H1 (cell line): ENCODE data around the gene TFPT. TPM values are rescaled to one million over a fixed set of nuclear protein-coding genes. Genes with fewer than 3 reads are reported as not detected.

Experiments used
- JUN ChIP-seq: IDR thresholded peaks from 2 replicates; pipeline ENCODE4 v1.6.1; 2011; ENCODE audit warnings: low read depth, mild to moderate bottlenecking, improper control_type of control experiment, low read length
- RNF2 ChIP-seq: fragments of 200-900, 300-1000 bp; sonication (generic); IDR thresholded peaks from 2 replicates; pipeline ENCODE4 v1.7.1; 2016; ENCODE audit warnings: borderline replicate concordance, low read depth, mild to moderate bottlenecking, antibody characterized with exemption, low read length; ENCODE audit not compliant: poor library complexity, severe bottlenecking; ENCODE audit errors: missing control alignments
- polyA plus RNA-seq, 7 experiments: library from polyadenylated mRNA; depleted of rRNA in 3 of 7; stranded (reverse) in 5 of 7; unstranded in 2 of 7; fragments of >200 nt in 5 of 7; fragments of 200-250 nt in 2 of 7; gene quantifications; 1 replicate in 5 of 7; 2 replicates in 1 of 7; 4 replicates in 1 of 7; pipeline versions ENCODE4 v1.2.1 to v1.2.3, GENCODE V29; 2011 to 2013; ENCODE audit warnings: missing spikeins in 2 of 7, mixed read lengths in 2 of 7
- total RNA-seq: library from RNA; stranded (reverse); fragmentation: NEBNext Ultra II Directional; extraction: Animal tissue kit (Norgen Biotek cat#: 25700); gene quantifications from 2 replicates; pipeline ENCODE4 v1.2.1, GENCODE V29; 2021

The TFPT gene
- total and polyA plus RNA-seq, 2 of the 8 experiments (the other 6 are each of a cell fraction or from before 2014, with no cell fraction given): 10.4 to 17.7 TPM

DNA sequence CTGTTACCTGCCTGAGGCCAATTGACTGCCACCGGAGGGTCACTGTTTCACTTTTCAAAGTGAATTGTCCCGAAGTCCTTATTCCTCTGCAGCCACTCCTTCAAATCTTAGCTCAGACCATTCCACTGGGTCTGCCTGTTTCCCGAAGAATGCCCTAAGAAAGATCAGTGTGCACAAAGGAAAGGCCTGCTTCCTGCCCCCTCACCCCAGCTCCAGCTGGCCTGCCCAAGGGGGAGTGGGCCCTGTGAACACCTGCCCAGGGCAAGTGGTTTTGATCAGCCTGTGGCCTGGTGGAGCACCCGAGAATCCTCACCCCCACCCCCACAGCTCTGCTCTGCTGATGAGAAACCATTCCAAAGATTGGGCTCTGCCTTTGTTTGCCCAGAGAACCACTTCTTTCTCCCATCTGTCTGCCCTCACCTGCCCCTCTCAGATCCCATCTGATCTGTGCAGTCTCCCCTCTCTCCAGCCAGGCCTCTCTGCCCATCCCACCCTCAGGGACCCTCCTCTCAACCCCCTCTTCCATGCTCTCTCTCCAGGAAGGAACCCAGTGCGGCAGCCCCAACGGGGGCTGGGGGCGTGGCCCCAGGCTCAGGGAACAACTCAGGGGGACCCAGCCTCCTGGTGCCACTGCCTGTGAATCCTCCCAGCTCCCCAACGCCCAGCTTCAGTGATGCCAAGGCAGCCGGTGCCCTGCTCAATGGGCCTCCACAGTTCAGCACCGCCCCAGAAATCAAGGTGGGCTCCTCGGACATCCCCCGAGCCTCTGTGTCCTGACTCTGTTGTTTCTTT, 33.8 kb upstream of the TFPT start (continued):
- TF ChIP-seq RNF2 (no peak), JUN (no peak)
- TF ChIP-seq, all 59 proteins: peak for 0
